Neural cell (in vitro differentiated cells): Measurements from ENCODE around the gene TSPOAP1.

ENCODE experiments used
- CTCF ChIP-seq: fragments of 450-650 bp; IDR thresholded peaks from 2 replicates; pipeline ENCODE4 v1.5.1; 2014; ENCODE audit warnings: antibody characterized with exemption, mild to moderate bottlenecking, moderate library complexity; ENCODE audit not compliant: poor library complexity, severe bottlenecking
- EP300 ChIP-seq: fragments of 450-650 bp; conservative IDR thresholded peaks from 2 replicates; pipeline ENCODE4 v1.6.1; 2014; ENCODE audit warnings: antibody characterized with exemption, mild to moderate bottlenecking, moderate library complexity; ENCODE audit not compliant: poor library complexity, severe bottlenecking
- EZH2 ChIP-seq: fragments of 200-600, 300-800 bp; shearing (Covaris generic), sonication (generic); IDR thresholded peaks from 2 replicates; pipeline ENCODE4 v1.6.1; 2014; ENCODE audit warnings: antibody characterized with exemption, low read length, borderline replicate concordance, mild to moderate bottlenecking; ENCODE audit not compliant: insufficient read depth, poor library complexity, severe bottlenecking
- MXI1 ChIP-seq: fragments of 450-650 bp; conservative IDR thresholded peaks from 2 replicates; pipeline ENCODE4 v1.6.1; 2014; ENCODE audit warnings: antibody characterized with exemption, mild to moderate bottlenecking; ENCODE audit not compliant: poor library complexity, severe bottlenecking
- POLR2AphosphoS5 ChIP-seq: IDR thresholded peaks from 2 replicates; pipeline ENCODE4 v1.6.1; 2012
- RAD21 ChIP-seq: fragments of 450-650 bp; conservative IDR thresholded peaks from 2 replicates; pipeline ENCODE4 v1.6.1; 2014; ENCODE audit warnings: antibody characterized with exemption, mild to moderate bottlenecking, moderate library complexity
- SMC3 ChIP-seq: fragments of 450-650 bp; conservative IDR thresholded peaks from 2 replicates; pipeline ENCODE4 v1.6.1; 2014; ENCODE audit warnings: antibody characterized with exemption, mild to moderate bottlenecking, moderate library complexity; ENCODE audit not compliant: poor library complexity
- TAF1 ChIP-seq: IDR thresholded peaks from 2 replicates; pipeline ENCODE4 v1.6.1; 2012; ENCODE audit warnings: low read depth
- TF ChIP-seq, protein P1 (sequence below): IDR thresholded peaks from 2 replicates; pipeline ENCODE4 v1.6.1; 2012; ENCODE audit warnings: borderline replicate concordance

GRCh38 chr17:58375256-58375655 lies 46.7 kb upstream of the TSPOAP1 start:
- no peak for TF ChIP-seq CTCF
- TF ChIP-seq, protein P1, sequence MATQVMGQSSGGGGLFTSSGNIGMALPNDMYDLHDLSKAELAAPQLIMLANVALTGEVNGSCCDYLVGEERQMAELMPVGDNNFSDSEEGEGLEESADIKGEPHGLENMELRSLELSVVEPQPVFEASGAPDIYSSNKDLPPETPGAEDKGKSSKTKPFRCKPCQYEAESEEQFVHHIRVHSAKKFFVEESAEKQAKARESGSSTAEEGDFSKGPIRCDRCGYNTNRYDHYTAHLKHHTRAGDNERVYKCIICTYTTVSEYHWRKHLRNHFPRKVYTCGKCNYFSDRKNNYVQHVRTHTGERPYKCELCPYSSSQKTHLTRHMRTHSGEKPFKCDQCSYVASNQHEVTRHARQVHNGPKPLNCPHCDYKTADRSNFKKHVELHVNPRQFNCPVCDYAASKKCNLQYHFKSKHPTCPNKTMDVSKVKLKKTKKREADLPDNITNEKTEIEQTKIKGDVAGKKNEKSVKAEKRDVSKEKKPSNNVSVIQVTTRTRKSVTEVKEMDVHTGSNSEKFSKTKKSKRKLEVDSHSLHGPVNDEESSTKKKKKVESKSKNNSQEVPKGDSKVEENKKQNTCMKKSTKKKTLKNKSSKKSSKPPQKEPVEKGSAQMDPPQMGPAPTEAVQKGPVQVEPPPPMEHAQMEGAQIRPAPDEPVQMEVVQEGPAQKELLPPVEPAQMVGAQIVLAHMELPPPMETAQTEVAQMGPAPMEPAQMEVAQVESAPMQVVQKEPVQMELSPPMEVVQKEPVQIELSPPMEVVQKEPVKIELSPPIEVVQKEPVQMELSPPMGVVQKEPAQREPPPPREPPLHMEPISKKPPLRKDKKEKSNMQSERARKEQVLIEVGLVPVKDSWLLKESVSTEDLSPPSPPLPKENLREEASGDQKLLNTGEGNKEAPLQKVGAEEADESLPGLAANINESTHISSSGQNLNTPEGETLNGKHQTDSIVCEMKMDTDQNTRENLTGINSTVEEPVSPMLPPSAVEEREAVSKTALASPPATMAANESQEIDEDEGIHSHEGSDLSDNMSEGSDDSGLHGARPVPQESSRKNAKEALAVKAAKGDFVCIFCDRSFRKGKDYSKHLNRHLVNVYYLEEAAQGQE = no peak
- TF ChIP-seq RAD21 = no peak
- no peak for TF ChIP-seq TAF1
- no peak for TF ChIP-seq EZH2
- TF ChIP-seq POLR2AphosphoS5 = no peak
- no peak for TF ChIP-seq EP300
- no peak for TF ChIP-seq MXI1
- no peak for TF ChIP-seq SMC3
